ENCODE results near the gene KCNAB1. TPM values are rescaled to one million over a fixed set of nuclear protein-coding genes. Genes with fewer than 3 reads are reported as not detected.
"Not testable (repeated sequence)": the region's sequence is repeated elsewhere in the genome, so short reads cannot be mapped to it uniquely, and the experiment has no call there.

KCNAB1 gene
- total RNA-seq, 1 donor from 2014 or later: 3.2 TPM

GRCh38 chr3:156181509-156181908 is 61.1 kb downstream of the KCNAB1 start:
- Histone ChIP-seq H3K27ac (no peak overlapping the region), H3K27me3 (no peaks in the 10 kb centered on the region), H3K4me3 (no peak overlapping the region), H3K9me3 (no peaks in the 10 kb centered on the region), H3K36me3 (no peaks in the 10 kb centered on the region), H3K4me1 (no peaks in the 10 kb centered on the region)
- intact Hi-C loops (cut with DNase I): no loop called here
- no peak for TF ChIP-seq CTCF (IDR thresholded peaks at IDR 0.05)
- no peak for ATAC-seq
- no peak for DNase-seq

GRCh38 chr3:156183396-156183795 is 63.0 kb downstream of the KCNAB1 start:
- Histone ChIP-seq H3K27ac (no peak overlapping the region), H3K4me3 (no peak overlapping the region), H3K9me3 (no peaks in the 10 kb centered on the region), H3K4me1 (no peaks in the 10 kb centered on the region), H3K36me3 (no peaks in the 10 kb centered on the region), H3K27me3 (no peaks in the 10 kb centered on the region)
- ATAC-seq: no peak
- DNase-seq: no peak
- TF ChIP-seq CTCF (IDR thresholded peaks at IDR 0.05): no peak
- intact Hi-C loops (cut with DNase I): no loop called here

DNA sequence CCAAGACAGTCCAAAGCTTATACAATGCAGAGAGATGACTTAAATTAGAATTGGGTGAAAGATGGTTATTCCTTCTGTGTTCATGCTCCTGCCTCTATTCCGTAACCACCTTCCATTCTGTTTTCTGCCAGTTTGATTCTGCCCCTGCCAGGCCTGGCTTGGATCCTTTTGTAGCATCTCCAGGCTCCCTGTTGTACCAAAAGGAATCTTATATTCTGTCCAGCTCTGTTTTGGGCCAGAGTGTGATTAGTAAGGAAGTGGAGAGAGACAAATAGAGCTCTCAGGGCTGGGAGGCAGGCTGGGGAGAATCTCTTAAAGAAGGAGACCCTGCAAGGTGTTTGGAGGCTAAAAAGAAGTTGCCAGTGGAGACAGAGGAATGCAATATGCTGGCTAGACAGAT is 63.8 kb downstream of the KCNAB1 start:
- intact Hi-C loops (cut with DNase I): no loop called here
- no peaks in the 10 kb centered on the region for H3K4me1 ChIP-seq
- no peak overlapping the region for H3K27ac ChIP-seq
- H3K36me3 ChIP-seq: no peaks in the 10 kb centered on the region
- no peaks in the 10 kb centered on the region for H3K9me3 ChIP-seq
- H3K27me3 ChIP-seq: no peaks in the 10 kb centered on the region
- DNase-seq (no peak), ATAC-seq (no peak)
- H3K4me3 ChIP-seq: no peak overlapping the region
- no peak for TF ChIP-seq CTCF (IDR thresholded peaks at IDR 0.05)

DNA sequence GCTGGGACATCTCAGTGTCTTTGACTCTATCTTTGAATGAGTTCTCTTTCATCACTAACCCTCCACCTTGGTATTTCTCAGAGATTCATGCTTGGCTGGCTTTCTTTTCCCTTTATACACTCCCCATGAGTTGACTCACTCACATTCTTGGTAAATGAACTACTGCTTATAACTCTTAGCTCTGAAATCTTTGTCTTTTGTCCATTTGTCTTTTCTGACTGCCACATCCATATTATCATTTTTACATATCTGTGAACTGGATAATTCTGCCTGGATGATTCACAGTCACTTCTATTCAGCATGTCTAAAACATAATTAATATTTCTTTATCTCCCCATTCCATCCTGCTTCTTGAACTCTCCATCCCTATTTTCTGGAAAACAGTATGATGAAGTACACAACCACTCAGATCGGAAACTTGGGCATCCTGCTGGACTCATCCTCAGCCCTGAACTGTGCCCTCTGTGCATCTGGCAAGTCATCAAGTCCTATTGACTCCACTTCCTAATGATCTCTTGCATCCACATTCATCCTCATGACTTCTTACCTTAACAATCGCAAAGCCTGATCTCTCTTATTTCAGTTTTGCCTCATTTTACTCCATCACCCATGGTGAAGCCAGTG is 66.9 kb downstream of the KCNAB1 start:
- no peaks in the 10 kb centered on the region for H3K36me3 ChIP-seq
- H3K27ac ChIP-seq: no peak overlapping the region
- H3K4me3 ChIP-seq: no peak overlapping the region
- H3K27me3 ChIP-seq: no peaks in the 10 kb centered on the region
- H3K4me1 ChIP-seq: no peaks in the 10 kb centered on the region
- ATAC-seq: no peak
- no peaks in the 10 kb centered on the region for H3K9me3 ChIP-seq
- no peak for TF ChIP-seq CTCF (IDR thresholded peaks at IDR 0.05)
- intact Hi-C loops (cut with DNase I): no loop called here
- no peak for DNase-seq

DNA sequence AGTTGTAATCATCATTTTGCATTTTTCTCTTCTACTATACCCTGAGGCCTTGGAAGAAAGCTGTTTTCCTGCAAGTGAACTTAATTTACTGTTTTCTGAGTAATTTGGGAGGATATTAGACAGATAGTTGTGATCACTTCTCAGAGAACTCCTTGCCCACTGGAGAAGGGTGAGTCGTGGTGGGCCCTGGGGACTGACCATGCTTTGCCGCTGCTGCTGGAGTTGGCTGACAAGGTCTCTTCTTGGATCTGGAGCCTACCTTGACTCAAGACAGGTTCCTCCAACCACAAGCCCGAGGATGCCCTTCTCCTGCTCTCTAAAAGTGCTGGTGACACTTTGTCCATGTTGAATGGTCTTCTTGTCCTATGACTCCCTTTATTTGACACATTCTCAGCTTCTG is 68.4 kb downstream of the KCNAB1 start:
- DNase-seq (no peak), ATAC-seq (no peak)
- Histone ChIP-seq H3K4me3 (no peak overlapping the region), H3K36me3 (no peaks in the 10 kb centered on the region), H3K27me3 (no peaks in the 10 kb centered on the region), H3K4me1 (no peaks in the 10 kb centered on the region), H3K9me3 (no peaks in the 10 kb centered on the region), H3K27ac (no peak overlapping the region)
- no peak for TF ChIP-seq CTCF (IDR thresholded peaks at IDR 0.05)
- intact Hi-C loops (cut with DNase I): no loop called here

DNA sequence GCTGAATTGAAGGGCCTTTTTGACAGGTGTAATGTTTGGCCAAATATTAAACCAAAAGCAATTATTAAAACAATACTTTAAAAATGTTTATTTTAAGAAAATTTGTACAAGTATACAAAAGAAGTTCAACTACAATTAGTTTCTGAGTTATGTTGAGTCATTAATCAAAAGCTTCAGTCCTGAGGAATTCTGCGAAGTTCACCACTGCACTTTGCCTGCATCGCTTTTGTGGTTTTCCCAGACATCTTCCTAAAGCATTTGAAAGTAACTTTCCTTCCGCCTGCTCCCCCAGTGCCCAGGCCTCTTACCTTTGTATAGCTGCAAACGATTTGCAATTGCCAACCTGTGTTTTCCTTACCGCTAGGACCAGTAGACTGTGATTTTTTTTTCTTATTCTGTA is 69.5 kb downstream of the KCNAB1 start:
- H3K36me3 ChIP-seq: no peaks in the 10 kb centered on the region
- intact Hi-C loops (cut with DNase I): no loop called here
- DNase-seq: no peak
- no peaks in the 10 kb centered on the region for H3K27me3 ChIP-seq
- no peak overlapping the region for H3K27ac ChIP-seq
- H3K9me3 ChIP-seq: no peaks in the 10 kb centered on the region
- H3K4me3 ChIP-seq: no peak overlapping the region
- H3K4me1 ChIP-seq: no peaks in the 10 kb centered on the region
- no peak for ATAC-seq
- TF ChIP-seq CTCF (IDR thresholded peaks at IDR 0.05): no peak

DNA sequence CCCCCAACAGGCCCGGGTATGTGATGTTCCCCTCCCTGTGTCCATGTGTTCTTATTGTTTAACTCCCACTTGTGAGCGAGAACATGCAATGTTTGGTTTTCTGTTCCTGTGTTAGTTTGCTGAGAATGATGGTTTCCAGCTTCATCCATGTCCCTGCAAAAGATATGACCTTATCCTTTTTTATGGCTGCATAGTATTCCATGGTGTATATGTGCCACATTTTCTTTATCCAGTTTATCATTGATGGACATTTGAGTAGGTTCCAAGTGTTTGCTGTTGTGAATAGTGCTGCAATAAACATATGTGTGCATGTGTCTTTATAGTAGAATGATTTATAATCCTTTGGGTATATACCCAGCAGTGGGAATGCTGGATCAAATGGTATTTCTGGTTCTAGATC is 74.6 kb downstream of the KCNAB1 start:
- H3K27ac ChIP-seq; H3K4me1 ChIP-seq; H3K36me3 ChIP-seq; H3K27me3 ChIP-seq; DNase-seq; ATAC-seq; H3K9me3 ChIP-seq; H3K4me3 ChIP-seq; intact Hi-C loops (cut with DNase I): not testable (repeated sequence)

- H3K9me3 ChIP-seq; H3K4me1 ChIP-seq; ATAC-seq; intact Hi-C loops (cut with DNase I); H3K27me3 ChIP-seq; H3K36me3 ChIP-seq; H3K27ac ChIP-seq; DNase-seq; H3K4me3 ChIP-seq: not testable (repeated sequence)
These were observed 76.8 kb downstream of the KCNAB1 start for GRCh38 chr3:156197152-156197551.
